Measurements from ENCODE around the gene NME3.

NME3 gene

DNA sequence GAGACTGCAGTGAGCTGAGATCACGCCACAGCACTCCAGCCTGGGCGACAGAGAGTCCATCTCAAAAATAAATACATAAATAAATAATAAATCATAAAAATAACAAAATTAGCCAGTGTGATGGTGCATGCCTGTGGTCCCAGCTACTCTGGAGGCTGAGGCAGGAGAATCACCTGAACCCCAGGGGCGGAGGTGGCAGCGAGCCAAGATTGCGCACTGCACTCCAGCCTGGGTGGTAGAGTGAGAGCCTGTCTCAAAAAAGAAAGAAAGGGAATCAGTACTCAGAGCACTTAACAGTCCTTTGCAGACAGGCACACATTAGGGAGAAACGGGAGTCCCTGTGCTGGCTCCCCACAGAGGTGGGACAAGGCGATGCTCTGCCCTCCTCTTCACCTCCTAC lies 40.3 kb downstream of the NME3 start:
- Histone ChIP-seq H3K27ac (ENCODE audit: low read depth, low read length) (no peak overlapping the region), H3K27me3 (ENCODE audit: control insufficient read depth in 5 of 5, insufficient read depth in 4 of 5, low read length in 5 of 5) (peaks cover 0 to 5% (median 0%) of the 10 kb centered on the region in 5 donors), H3K4me1 (ENCODE audit: control insufficient read depth in 5 of 5, insufficient read depth in 5 of 5, low read length in 5 of 5) (peaks cover 0 to 14% (median 7%) of the 10 kb centered on the region in 5 donors), H3K9ac (ENCODE audit: low read length in 5 of 5) (no peak overlapping the region), H3K4me3 (ENCODE audit: low read depth in 1 of 5, low read length in 5 of 5) (no peak overlapping the region), H3K9me3 (ENCODE audit: control insufficient read depth in 5 of 5, low read length in 5 of 5) (no peaks in the 10 kb centered on the region), H3K36me3 (ENCODE audit: control insufficient read depth in 5 of 5, insufficient read depth in 5 of 5, low read length in 5 of 5) (peaks cover 0 to 82% (median 74%) of the 10 kb centered on the region in 5 donors)

DNA sequence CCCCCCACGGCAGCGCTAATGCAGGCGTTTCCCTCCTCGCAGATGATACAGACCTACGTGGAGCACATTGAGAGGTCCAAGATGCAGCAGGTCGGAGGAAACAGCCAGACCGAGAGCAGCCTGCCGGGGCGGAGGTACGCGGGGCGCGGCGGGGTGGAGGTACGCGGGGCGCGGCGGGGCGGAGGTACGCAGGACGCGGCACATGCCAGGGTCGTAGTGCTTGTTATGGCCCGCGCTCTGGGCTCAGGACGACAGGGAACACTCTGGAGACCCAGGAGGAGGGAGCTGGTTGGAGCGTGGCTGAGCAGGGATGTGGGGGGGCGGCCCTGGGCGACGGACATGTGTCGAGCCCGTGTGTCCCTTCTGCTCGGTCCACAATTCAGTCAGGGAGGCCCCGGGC lies 41.9 kb downstream of the NME3 start:
- H3K36me3 ChIP-seq (ENCODE audit: control insufficient read depth in 5 of 5, insufficient read depth in 5 of 5, low read length in 5 of 5): peaks cover 0 to 82% (median 69%) of the 10 kb centered on the region in 5 donors

DNA sequence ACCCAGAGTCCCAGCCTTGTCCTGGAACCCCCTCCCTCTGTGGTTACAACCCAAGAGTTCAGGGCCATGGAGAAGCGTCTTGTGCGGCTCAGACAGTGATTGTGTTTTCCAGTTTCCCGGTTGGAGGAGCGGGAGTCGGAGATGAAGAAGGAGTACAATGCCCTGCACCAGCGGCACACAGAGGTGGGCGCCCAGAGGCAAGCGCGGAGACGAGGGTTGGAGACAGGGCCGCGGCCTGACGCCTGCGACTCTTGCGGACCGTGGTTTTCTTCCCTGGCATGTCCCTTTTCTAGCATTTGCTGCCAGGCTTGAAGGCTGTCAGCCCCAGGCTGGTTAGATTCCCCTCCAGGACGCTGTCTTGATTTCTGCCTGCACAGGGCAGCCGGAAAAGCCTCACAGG lies 42.3 kb downstream of the NME3 start:
- Histone ChIP-seq H3K27me3 (ENCODE audit: control insufficient read depth in 5 of 5, insufficient read depth in 4 of 5, low read length in 5 of 5) (no peaks in the 10 kb centered on the region), H3K4me1 (ENCODE audit: control insufficient read depth in 5 of 5, insufficient read depth in 5 of 5, low read length in 5 of 5) (peaks cover 0 to 14% (median 5%) of the 10 kb centered on the region in 5 donors), H3K4me3 (ENCODE audit: low read depth in 1 of 5, low read length in 5 of 5) (no peak overlapping the region), H3K36me3 (ENCODE audit: control insufficient read depth in 5 of 5, insufficient read depth in 5 of 5, low read length in 5 of 5) (peaks cover 0 to 81% (median 66%) of the 10 kb centered on the region in 5 donors), H3K9me3 (ENCODE audit: control insufficient read depth in 5 of 5, low read length in 5 of 5) (no peaks in the 10 kb centered on the region), H3K9ac (ENCODE audit: low read length in 5 of 5) (no peak overlapping the region), H3K27ac (ENCODE audit: low read depth, low read length) (no peak overlapping the region)

More for the DNA sequence above, 41.9 kb downstream of the NME3 start:
- H3K27ac ChIP-seq (ENCODE audit: low read depth, low read length): no peak overlapping the region
- peaks cover 0 to 14% (median 5%) of the 10 kb centered on the region in 5 donors for H3K4me1 ChIP-seq (ENCODE audit: control insufficient read depth in 5 of 5, insufficient read depth in 5 of 5, low read length in 5 of 5)
- H3K4me3 ChIP-seq (ENCODE audit: low read depth in 1 of 5, low read length in 5 of 5): no peak overlapping the region
- no peaks in the 10 kb centered on the region for H3K27me3 ChIP-seq (ENCODE audit: control insufficient read depth in 5 of 5, insufficient read depth in 4 of 5, low read length in 5 of 5)
- H3K9ac ChIP-seq (ENCODE audit: low read length in 5 of 5): no peak overlapping the region
- no peaks in the 10 kb centered on the region for H3K9me3 ChIP-seq (ENCODE audit: control insufficient read depth in 5 of 5, low read length in 5 of 5)

DNA sequence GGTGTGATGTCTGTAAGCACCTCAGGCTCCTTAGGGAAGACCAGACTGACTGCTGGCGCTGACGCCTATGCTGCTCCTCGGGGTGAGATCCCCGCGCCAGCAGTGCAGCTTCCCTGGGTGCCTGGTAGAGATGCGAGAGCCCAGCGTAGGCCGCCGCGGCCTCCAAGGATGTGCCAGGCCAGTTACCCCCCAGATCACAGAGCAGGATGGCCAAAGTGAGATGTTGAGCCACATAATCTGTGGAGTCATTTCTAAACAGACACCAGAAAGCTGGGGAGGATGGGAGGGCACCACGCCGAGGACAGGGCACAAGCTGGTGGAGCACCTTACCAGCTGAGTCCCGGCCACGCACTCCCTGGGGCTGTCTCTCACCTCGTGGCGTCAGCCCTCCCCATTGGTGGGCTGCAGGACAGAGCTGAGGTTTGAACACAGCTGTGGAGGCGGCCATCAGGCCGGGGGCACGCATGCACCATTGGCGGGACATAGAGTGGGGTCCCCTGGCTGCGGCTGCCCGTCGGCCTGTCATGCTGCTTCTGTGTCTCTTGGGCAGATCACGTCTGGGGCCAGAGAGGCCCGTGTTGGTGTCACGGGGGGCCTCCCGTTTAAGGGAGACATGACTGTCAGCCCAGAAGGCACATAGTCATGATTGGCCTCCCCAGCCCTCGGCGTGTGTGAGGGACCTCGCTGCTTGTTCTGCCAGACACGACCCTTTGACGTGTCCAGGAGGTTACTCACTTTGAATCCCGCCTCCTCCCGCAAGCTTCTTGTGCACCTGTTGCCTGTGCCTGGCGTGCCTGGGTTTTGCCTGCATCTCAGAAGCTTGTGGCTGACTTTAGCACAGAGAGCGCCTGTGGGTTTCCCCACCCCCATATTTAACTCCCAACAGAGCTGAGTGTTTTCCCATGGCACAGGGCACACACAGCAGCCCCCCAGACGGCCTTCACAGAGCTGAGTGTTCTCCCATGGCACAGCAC lies 43.4 kb downstream of the NME3 start:
- no peak overlapping the region for H3K27ac ChIP-seq (ENCODE audit: low read depth, low read length)
- no peaks in the 10 kb centered on the region for H3K9me3 ChIP-seq (ENCODE audit: control insufficient read depth in 5 of 5, low read length in 5 of 5)
- no peak overlapping the region for H3K9ac ChIP-seq (ENCODE audit: low read length in 5 of 5)
- H3K27me3 ChIP-seq (ENCODE audit: control insufficient read depth in 5 of 5, insufficient read depth in 4 of 5, low read length in 5 of 5): no peaks in the 10 kb centered on the region
- peaks cover 0 to 24% (median 9%) of the 10 kb centered on the region in 5 donors for H3K4me1 ChIP-seq (ENCODE audit: control insufficient read depth in 5 of 5, insufficient read depth in 5 of 5, low read length in 5 of 5)
- peaks cover 0 to 70% (median 55%) of the 10 kb centered on the region in 5 donors for H3K36me3 ChIP-seq (ENCODE audit: control insufficient read depth in 5 of 5, insufficient read depth in 5 of 5, low read length in 5 of 5)
- H3K4me3 ChIP-seq (ENCODE audit: low read depth in 1 of 5, low read length in 5 of 5): no peak overlapping the region

DNA sequence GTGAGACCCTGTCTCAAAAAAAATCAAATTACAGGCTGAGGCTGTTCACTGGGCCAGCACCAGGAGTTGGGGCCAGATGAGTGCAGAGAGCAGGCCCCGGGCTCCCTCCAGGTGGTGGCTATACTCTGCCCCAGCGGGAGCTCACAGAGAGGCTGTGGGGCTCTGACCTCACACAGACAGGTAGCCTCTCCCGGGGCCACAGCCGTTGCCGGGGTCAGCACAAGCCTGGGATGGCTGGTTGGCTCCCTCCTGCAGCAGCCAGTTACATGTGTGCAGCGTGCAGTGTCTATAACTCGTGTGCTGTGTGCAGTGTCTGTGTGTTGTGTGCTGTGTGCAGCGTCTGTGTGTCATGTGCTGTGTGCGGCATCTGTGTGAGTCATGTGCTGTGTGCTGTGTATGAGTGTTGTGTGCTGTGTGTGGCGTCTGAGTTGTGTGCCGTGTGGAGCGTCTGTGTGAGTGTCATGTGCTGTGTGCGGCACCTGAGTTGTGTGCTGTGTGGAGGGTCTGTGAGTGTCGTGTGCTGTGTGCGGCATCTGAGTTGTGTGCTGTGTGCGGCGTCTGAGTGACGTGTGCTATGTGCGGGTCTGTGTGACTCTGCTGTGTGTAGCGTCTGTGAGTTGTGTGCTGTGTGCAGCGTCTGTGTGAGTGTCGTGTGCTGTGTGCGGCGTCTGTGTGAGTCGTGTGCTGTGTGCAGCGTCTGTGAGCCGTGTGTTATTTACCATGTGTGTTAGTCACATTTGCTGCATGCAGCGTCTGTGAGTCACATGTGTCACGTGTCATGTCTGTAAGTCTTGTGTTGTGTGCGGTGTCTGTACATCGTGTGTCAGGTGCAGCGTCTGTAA lies 44.5 kb downstream of the NME3 start:
- H3K36me3 ChIP-seq (ENCODE audit: control insufficient read depth in 5 of 5, insufficient read depth in 5 of 5, low read length in 5 of 5): peaks cover 0 to 60% (median 45%) of the 10 kb centered on the region in 5 donors

DNA sequence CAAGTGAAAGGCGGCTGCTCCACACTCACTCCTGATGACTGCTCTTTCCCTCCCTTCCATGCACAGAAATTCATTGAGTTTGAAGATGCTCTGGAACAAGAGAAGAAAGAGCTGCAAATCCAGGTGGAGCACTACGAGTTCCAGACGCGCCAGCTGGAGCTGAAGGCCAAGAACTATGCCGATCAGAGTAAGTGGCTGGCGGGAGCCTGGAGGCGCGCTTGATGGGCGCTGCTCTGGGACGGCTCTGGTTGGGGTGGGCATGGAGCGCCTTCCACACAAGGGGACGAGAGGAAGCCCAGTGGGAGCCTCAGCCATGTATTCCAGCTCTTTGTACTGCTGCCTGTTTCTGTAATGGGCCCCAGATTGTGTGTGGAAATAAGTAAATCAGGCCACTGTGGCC lies 46.9 kb downstream of the NME3 start:
- peaks cover 0 to 45% (median 38%) of the 10 kb centered on the region in 5 donors for H3K36me3 ChIP-seq (ENCODE audit: control insufficient read depth in 5 of 5, insufficient read depth in 5 of 5, low read length in 5 of 5)
- no peak overlapping the region for H3K27ac ChIP-seq (ENCODE audit: low read depth, low read length)

More for the DNA sequence above, 44.5 kb downstream of the NME3 start:
- Histone ChIP-seq H3K4me3 (ENCODE audit: low read depth in 1 of 5, low read length in 5 of 5) (no peak overlapping the region), H3K27me3 (ENCODE audit: control insufficient read depth in 5 of 5, insufficient read depth in 4 of 5, low read length in 5 of 5) (no peaks in the 10 kb centered on the region), H3K9ac (ENCODE audit: low read length in 5 of 5) (no peak overlapping the region), H3K9me3 (ENCODE audit: control insufficient read depth in 5 of 5, low read length in 5 of 5) (no peaks in the 10 kb centered on the region), H3K4me1 (ENCODE audit: control insufficient read depth in 5 of 5, insufficient read depth in 5 of 5, low read length in 5 of 5) (peaks cover 0 to 27% (median 12%) of the 10 kb centered on the region in 5 donors), H3K27ac (ENCODE audit: low read depth, low read length) (no peak overlapping the region)

DNA sequence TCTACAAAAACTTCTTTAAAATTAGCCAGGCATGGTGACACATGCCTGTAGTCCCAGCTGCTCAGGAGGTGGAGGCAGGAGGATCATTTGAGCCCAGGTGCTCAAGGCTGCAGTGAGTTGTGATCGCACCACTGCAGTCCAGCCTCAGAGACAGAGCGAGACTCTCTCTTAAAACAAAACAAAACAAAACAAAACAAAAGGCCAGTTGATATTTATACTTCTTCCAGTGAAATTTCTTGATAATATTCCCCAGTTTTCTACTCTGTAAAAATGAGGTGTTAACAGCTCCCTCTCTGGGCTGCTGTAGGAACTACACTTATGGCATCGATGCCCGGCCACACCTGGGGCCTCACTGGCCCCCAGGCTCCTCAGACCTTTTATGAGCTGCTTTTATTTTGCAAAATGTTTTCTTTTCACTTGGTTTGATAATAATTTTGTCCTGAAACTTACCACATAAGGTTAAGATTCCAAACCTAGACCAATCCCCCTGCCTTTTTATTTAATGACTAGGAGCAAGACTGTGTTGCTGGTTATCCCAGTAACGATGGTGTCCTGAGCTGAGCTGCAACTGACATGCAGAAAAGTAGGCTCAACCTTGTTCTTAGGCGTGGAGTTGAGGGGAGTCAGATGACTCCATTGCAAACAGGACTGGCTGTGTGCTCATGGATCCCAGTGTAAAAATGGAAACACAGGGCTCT lies 47.7 kb downstream of the NME3 start:
- Histone ChIP-seq H3K36me3 (ENCODE audit: control insufficient read depth in 5 of 5, insufficient read depth in 5 of 5, low read length in 5 of 5) (peaks cover 0 to 37% (median 29%) of the 10 kb centered on the region in 5 donors), H3K4me3 (ENCODE audit: low read depth in 1 of 5, low read length in 5 of 5) (no peak overlapping the region), H3K27ac (ENCODE audit: low read depth, low read length) (no peak overlapping the region), H3K27me3 (ENCODE audit: control insufficient read depth in 5 of 5, insufficient read depth in 4 of 5, low read length in 5 of 5) (no peaks in the 10 kb centered on the region), H3K9me3 (ENCODE audit: control insufficient read depth in 5 of 5, low read length in 5 of 5) (no peaks in the 10 kb centered on the region), H3K4me1 (ENCODE audit: control insufficient read depth in 5 of 5, insufficient read depth in 5 of 5, low read length in 5 of 5) (peaks cover 0 to 19% (median 10%) of the 10 kb centered on the region in 5 donors), H3K9ac (ENCODE audit: low read length in 5 of 5) (no peak overlapping the region)

More for the DNA sequence above, 46.9 kb downstream of the NME3 start:
- no peak overlapping the region for H3K4me3 ChIP-seq (ENCODE audit: low read depth in 1 of 5, low read length in 5 of 5)
- peaks cover 0 to 19% (median 10%) of the 10 kb centered on the region in 5 donors for H3K4me1 ChIP-seq (ENCODE audit: control insufficient read depth in 5 of 5, insufficient read depth in 5 of 5, low read length in 5 of 5)
- H3K9me3 ChIP-seq (ENCODE audit: control insufficient read depth in 5 of 5, low read length in 5 of 5): no peaks in the 10 kb centered on the region
- H3K9ac ChIP-seq (ENCODE audit: low read length in 5 of 5): no peak overlapping the region
- no peaks in the 10 kb centered on the region for H3K27me3 ChIP-seq (ENCODE audit: control insufficient read depth in 5 of 5, insufficient read depth in 4 of 5, low read length in 5 of 5)

DNA sequence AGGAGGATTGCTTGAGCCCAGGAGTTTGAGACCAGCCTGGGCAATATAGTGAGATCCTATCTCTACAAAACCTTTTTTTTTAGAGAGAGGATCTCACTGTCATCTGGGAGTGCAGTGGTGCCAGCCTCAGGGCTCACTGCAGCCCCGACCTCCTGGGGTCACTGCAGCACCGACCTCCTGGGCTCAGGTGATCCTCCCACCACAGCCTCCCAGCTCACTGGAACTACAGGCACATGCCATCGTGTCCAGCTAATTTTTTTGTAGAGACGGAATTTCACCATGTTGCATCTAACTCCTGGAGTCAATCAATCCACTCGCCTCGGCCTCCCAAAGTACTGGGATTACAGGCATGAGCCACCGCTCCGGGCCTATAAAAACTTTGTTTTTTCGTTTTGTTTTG lies 50.0 kb downstream of the NME3 start:
- Histone ChIP-seq H3K27ac (ENCODE audit: low read depth, low read length) (no peak overlapping the region), H3K4me3 (ENCODE audit: low read depth in 1 of 5, low read length in 5 of 5) (no peak overlapping the region), H3K9ac (ENCODE audit: low read length in 5 of 5) (no peak overlapping the region), H3K27me3 (ENCODE audit: control insufficient read depth in 5 of 5, insufficient read depth in 4 of 5, low read length in 5 of 5) (no peaks in the 10 kb centered on the region), H3K4me1 (ENCODE audit: control insufficient read depth in 5 of 5, insufficient read depth in 5 of 5, low read length in 5 of 5) (peaks cover 0 to 19% (median 10%) of the 10 kb centered on the region in 5 donors), H3K9me3 (ENCODE audit: control insufficient read depth in 5 of 5, low read length in 5 of 5) (no peaks in the 10 kb centered on the region), H3K36me3 (ENCODE audit: control insufficient read depth in 5 of 5, insufficient read depth in 5 of 5, low read length in 5 of 5) (peaks cover 0 to 14% (median 10%) of the 10 kb centered on the region in 5 donors)
